Esophagus (tissue), 2 donors: ENCODE measurements around the gene SLIT1. TPM values are rescaled to one million over a fixed set of nuclear protein-coding genes. Genes with fewer than 3 reads are reported as not detected.

Experiments
- H3K27ac ChIP-seq, 2 donors: one replicate each; pipeline ENCODE4 v1.5.1; 2013; ENCODE audit warnings: low read depth in 2 of 2, mild to moderate bottlenecking in 2 of 2, inconsistent platforms in 1 of 2, low read length in 1 of 2, moderate library complexity in 1 of 2
- H3K27me3 ChIP-seq, 2 donors: one replicate each; pipeline ENCODE4 v1.6.1; 2013; ENCODE audit warnings: low read length in 2 of 2, control low read depth in 1 of 2, mild to moderate bottlenecking in 1 of 2; ENCODE audit not compliant: insufficient read depth in 2 of 2, control insufficient read depth in 1 of 2
- H3K36me3 ChIP-seq, 2 donors: one replicate each; pipeline ENCODE4 v1.6.1; 2013; ENCODE audit warnings: low read length in 1 of 2; ENCODE audit not compliant: control insufficient read depth in 2 of 2, insufficient read depth in 2 of 2
- H3K4me1 ChIP-seq, 2 donors: one replicate each; pipeline ENCODE4 v1.6.1; 2013; ENCODE audit warnings: low read length in 1 of 2; ENCODE audit not compliant: control insufficient read depth in 2 of 2, insufficient read depth in 2 of 2
- H3K4me3 ChIP-seq, 2 donors: one replicate each; pipeline ENCODE4 v1.5.1; 2013; ENCODE audit warnings: low read length in 2 of 2, mild to moderate bottlenecking in 2 of 2, low read depth in 1 of 2, moderate library complexity in 1 of 2
- H3K9me3 ChIP-seq, 2 donors: one replicate each; pipeline ENCODE4 v1.6.1; 2013; ENCODE audit warnings: mild to moderate bottlenecking in 2 of 2, low read depth in 1 of 2, low read length in 1 of 2, moderate library complexity in 1 of 2; ENCODE audit not compliant: control insufficient read depth in 2 of 2, insufficient read depth in 1 of 2
- WGBS, 2 donors: extraction: QIAGEN DNeasy Blood & Tissue Kit; methylation state at CpG; one replicate each; pipeline ENCODE4 v1.1.7; 2013; 5-methylcytosine and 5-hydroxymethylcytosine counted together
- polyA plus RNA-seq, 2 donors: library from polyadenylated mRNA; stranded (reverse); fragments of 200-250 nt; gene quantifications; one replicate each; pipeline ENCODE4 v1.2.3, GENCODE V29; 2013
- donor health status: healthy with polysubstance abuse.
- donor health status: Bipolar disorder and iron deficiency.

The SLIT1 gene
- polyA plus RNA-seq, 2 donors = 0.02 TPM

DNA sequence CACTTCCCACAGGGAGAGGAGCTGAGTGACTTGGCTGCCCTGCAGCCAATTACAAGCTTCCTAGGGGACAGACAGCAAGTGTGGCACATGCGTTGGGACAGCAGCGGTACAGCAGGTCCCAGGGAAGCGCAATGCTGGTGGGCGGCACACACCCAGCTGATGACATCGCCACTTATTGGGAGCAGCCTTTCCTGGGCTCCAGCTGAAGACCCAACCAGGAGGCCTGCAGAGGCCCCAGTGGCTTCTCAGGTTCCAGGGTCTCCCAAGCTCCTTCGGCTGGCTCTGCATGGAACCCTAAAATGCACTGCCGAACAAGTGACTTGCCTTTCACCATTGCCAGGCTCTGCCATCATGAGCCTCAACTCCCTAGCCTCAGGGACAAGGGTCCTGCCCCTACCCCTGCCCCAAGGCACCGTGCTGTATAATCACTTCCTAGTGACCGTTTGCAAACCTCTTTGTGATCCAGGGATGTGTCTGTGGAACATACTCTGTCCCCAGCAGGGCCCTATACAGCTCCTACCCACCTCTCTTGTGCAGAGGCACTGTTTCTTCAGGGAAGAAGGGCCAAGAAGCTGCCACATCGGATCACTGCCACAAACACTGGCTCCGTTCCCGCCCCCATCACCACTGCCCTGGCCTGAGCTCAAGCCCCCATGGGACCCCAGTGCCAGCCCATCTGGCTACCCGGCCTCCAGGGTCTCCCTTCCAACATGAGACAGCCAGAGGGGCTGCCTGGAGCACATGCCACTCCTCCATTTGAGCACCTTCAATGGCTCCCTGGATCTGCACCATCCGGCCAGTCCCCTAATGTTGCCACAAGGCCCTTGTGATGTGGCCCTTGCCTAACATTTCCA lies 19.3 kb upstream of the SLIT1 start:
- 89% methylated on average over 14 of the region's 14 CpGs for WGBS, 2 donors
- no peak overlapping the region for H3K4me3 ChIP-seq

GRCh38 chr10:97203220-97203619 lies 17.5 kb upstream of the SLIT1 start:
- Histone ChIP-seq H3K9me3 (no peaks in the 10 kb centered on the region), H3K27ac (no peak overlapping the region), H3K4me1 (no peaks in the 10 kb centered on the region), H3K4me3 (no peak overlapping the region), H3K27me3 (no peaks in the 10 kb centered on the region), H3K36me3 (no peaks in the 10 kb centered on the region)
- 90 to 92% methylated on average over 7 of the region's 7 CpGs for WGBS, 2 donors

More for the DNA sequence above, 19.3 kb upstream of the SLIT1 start:
- no peak overlapping the region for H3K27ac ChIP-seq
- no peaks in the 10 kb centered on the region for H3K27me3 ChIP-seq
- no peaks in the 10 kb centered on the region for H3K9me3 ChIP-seq
- no peaks in the 10 kb centered on the region for H3K36me3 ChIP-seq
- H3K4me1 ChIP-seq = no peaks in the 10 kb centered on the region

DNA sequence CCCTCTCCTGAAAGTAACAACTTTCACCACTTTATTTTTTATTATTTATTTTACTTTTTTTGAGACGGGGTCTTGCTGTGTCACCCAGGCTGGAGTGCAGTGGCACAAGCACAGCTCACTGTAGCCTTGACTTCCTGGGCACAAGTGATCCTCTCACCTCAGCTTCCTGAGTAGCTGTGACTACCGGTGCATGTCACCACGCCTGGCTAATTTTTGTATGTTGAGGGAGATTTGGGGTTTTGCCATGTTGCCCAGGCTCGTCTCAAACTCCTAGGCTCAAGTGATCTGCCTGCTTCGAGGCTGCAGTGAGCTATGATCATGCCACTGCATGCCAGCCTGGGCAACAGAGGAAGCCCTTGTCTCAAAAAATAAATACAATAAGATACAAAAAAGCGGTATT lies 14.9 kb upstream of the SLIT1 start:
- 45 to 57% methylated on average over 6 of the region's 6 CpGs for WGBS, 2 donors
- Histone ChIP-seq H3K9me3 (no peaks in the 10 kb centered on the region), H3K4me3 (no peak overlapping the region), H3K27ac (no peak overlapping the region), H3K4me1 (peaks cover 2 to 5% of the 10 kb centered on the region in 2 donors), H3K27me3 (no peaks in the 10 kb centered on the region), H3K36me3 (no peaks in the 10 kb centered on the region)

- no peak overlapping the region for H3K4me3 ChIP-seq
- WGBS, 2 donors = 42 to 49% methylated on average over 3 of the region's 3 CpGs
- H3K27ac ChIP-seq = no peak overlapping the region
- H3K36me3 ChIP-seq = no peaks in the 10 kb centered on the region
- H3K27me3 ChIP-seq = peaks cover 0 to 2% of the 10 kb centered on the region in 2 donors
- H3K9me3 ChIP-seq = no peaks in the 10 kb centered on the region
- peaks cover 4 to 5% of the 10 kb centered on the region in 2 donors for H3K4me1 ChIP-seq
These were observed 13.4 kb upstream of the SLIT1 start for GRCh38 chr10:97199152-97199551.

DNA sequence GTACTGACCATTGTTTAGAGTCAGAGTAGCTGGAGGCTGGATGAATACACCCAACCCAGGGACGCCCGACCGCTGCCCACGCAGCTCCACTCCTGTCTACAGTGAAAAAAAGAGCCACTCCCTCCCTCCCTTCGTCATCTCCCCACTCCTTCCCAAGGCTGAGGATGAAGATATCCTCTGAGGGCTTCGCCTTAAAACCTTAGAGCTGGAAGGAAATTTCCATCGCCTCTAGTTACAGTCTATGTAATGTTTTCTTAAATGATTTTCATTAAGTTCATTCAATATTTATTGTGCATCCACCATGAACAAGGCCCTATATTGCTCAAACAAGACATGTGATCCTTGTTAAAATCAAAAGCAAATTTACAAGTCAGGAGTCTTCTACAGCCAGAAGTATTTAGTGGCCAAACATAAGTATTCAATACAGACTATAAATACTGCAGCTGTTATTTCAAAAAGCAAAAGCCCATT lies 11.3 kb upstream of the SLIT1 start:
- Histone ChIP-seq H3K4me3 (no peak overlapping the region), H3K9me3 (no peaks in the 10 kb centered on the region), H3K4me1 (peaks cover 4 to 5% of the 10 kb centered on the region in 2 donors), H3K27ac (no peak overlapping the region), H3K36me3 (no peaks in the 10 kb centered on the region), H3K27me3 (peaks cover 0 to 2% of the 10 kb centered on the region in 2 donors)
- 55 to 68% methylated on average over 7 of the region's 7 CpGs for WGBS, 2 donors

DNA sequence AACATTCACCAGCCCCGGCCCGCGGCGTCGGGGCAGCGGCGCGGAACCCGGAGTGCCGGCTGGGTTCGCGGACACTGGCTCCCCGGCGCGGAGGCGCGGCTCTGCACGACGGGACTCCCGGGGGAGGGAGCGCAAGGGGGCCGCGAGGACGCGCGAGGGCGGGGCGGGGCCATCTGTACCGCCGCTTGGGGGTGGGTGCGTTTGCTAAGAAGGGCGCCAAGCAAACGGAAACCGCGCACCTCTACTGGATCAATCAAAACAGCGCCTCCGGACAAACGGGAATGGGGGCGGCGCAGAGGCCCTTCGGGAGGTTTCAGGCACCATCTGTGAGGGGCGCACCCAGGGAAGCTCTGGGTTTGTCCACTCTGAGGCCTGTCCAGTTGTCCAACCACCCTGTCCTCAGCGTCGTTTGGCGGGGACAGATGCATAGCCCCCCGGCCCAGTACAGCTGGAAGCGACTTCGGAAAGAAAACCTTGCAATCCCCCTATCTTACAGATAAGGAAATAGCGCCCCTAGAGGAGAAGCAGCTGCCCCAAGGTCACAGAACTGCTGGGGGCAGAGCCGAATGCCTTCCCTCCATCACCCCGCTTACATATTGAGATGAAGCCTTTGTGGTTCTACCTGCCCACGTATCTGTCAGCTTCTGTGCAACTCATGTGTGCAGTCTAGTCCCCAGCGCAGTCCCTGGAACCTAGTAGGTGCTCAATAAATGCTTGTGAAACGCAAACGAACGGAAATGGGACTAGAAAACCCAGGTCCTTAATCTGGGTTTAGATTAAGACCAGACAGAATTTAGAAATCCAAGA lies 10.7 kb upstream of the SLIT1 start:
- H3K9me3 ChIP-seq = no peaks in the 10 kb centered on the region
- H3K27me3 ChIP-seq = peaks cover 0 to 6% of the 10 kb centered on the region in 2 donors
- WGBS, 2 donors = 5 to 6% methylated on average over 41 to 56 of the region's 56 CpGs
- peaks cover 4 to 5% of the 10 kb centered on the region in 2 donors for H3K4me1 ChIP-seq
- H3K36me3 ChIP-seq = no peaks in the 10 kb centered on the region
- no peak overlapping the region for H3K27ac ChIP-seq
- H3K4me3 ChIP-seq = peak overlapping the region; percentile 41 to 42

GRCh38 chr10:97195706-97196222 lies 10.0 kb upstream of the SLIT1 start:
- Histone ChIP-seq H3K4me3 (peak overlapping the region; percentile 41 to 42), H3K27ac (no peak overlapping the region), H3K9me3 (no peaks in the 10 kb centered on the region), H3K27me3 (peaks cover 0 to 6% of the 10 kb centered on the region in 2 donors), H3K4me1 (peaks cover 4 to 5% of the 10 kb centered on the region in 2 donors), H3K36me3 (no peaks in the 10 kb centered on the region)
- whole genome bisulfite sequencing, 2 donors = 19% methylated on average over 11 of the region's 11 CpGs

DNA sequence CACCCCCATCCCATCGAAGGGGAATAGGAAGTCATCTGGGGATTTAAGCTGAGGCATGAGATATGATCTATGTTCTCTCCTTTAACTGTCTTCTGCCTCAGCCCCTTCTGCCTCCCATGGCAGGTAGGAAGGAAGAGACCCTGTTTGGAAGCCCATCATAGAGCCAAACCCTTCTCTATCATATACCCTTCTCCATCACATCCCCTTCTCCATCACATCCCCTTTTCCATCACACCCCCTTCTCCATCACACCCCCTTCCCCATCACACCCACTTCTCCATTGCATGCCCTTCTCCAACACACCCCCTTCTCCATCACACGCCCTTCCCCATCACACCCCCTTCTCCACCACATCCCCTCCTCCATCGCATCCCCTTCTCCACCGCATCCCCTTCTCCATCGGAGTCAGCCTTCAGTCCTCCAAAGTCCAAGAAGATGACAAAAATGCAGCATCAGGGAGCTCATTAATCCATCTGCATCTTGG lies 7.2 kb upstream of the SLIT1 start:
- no peaks in the 10 kb centered on the region for H3K9me3 ChIP-seq
- H3K27ac ChIP-seq = no peak overlapping the region
- H3K4me3 ChIP-seq = no peak overlapping the region
- H3K4me1 ChIP-seq = peaks cover 4 to 5% of the 10 kb centered on the region in 2 donors
- WGBS, 2 donors = 93% methylated on average over 5 of the region's 5 CpGs
- peaks cover 0 to 6% of the 10 kb centered on the region in 2 donors for H3K27me3 ChIP-seq
- no peaks in the 10 kb centered on the region for H3K36me3 ChIP-seq

GRCh38 chr10:97190450-97190849 lies 4.7 kb upstream of the SLIT1 start:
- Histone ChIP-seq H3K27ac (no peak overlapping the region), H3K4me3 (no peak overlapping the region), H3K36me3 (no peaks in the 10 kb centered on the region), H3K27me3 (peaks cover 4 to 8% of the 10 kb centered on the region in 2 donors), H3K9me3 (no peaks in the 10 kb centered on the region), H3K4me1 (peaks cover 3% of the 10 kb centered on the region in 2 donors)
- WGBS, 2 donors = 78 to 79% methylated on average over 2 of the region's 2 CpGs
